Lung (tissue), 12 donors: ENCODE measurements around the gene PTGFRN. TPM values are rescaled to one million over a fixed set of nuclear protein-coding genes. Genes with fewer than 3 reads are reported as not detected.

ENCODE experiments used
- ATAC-seq: fragments of 200-7000 bp; cut with Tn5 transposase; one replicate; pipeline ENCODE4 v1.9.1; 2020; ENCODE audit warnings: moderate number of reproducible peaks; ENCODE audit not compliant: insufficient read depth, low FRiP score
- DNase-seq, 3 donors: peaks; one replicate each; pipeline ENCODE4 v3.0.0-alpha.2; 2013 to 2017
- H3K27ac ChIP-seq, 2 donors: one replicate each; pipeline ENCODE4 v1.5.1; 2013; ENCODE audit warnings: mild to moderate bottlenecking in 2 of 2, moderate library complexity in 2 of 2, control low read depth in 1 of 2, inconsistent platforms in 1 of 2, low read depth in 1 of 2, low read length in 1 of 2
- H3K27me3 ChIP-seq, 3 donors: one replicate each; pipeline ENCODE4 v1.5.1; 2013; ENCODE audit warnings: low read length in 2 of 3; ENCODE audit not compliant: control insufficient read depth in 3 of 3, insufficient read depth in 3 of 3
- H3K36me3 ChIP-seq, 4 donors: one replicate each; pipeline ENCODE4 v1.5.1; 2013; ENCODE audit warnings: low read length in 4 of 4, mild to moderate bottlenecking in 1 of 4, moderate library complexity in 1 of 4; ENCODE audit not compliant: control insufficient read depth in 4 of 4, insufficient read depth in 4 of 4
- H3K4me1 ChIP-seq, 5 donors: one replicate each; pipeline ENCODE4 v1.5.1; 2013; ENCODE audit warnings: low read length in 5 of 5, mild to moderate bottlenecking in 2 of 5, moderate library complexity in 1 of 5; ENCODE audit not compliant: control insufficient read depth in 5 of 5, insufficient read depth in 5 of 5
- H3K4me3 ChIP-seq: one replicate; pipeline ENCODE4 v1.5.1; 2013; ENCODE audit warnings: mild to moderate bottlenecking, control low read depth, moderate library complexity
- H3K9ac ChIP-seq, 2 donors: one replicate each; pipeline ENCODE4 v1.5.1; 2013; ENCODE audit warnings: low read length in 2 of 2, control low read depth in 1 of 2; ENCODE audit not compliant: insufficient read depth in 1 of 2
- H3K9me3 ChIP-seq, 4 donors: one replicate each; pipeline ENCODE4 v1.5.1; 2013; ENCODE audit warnings: low read length in 3 of 4, mild to moderate bottlenecking in 1 of 4, moderate library complexity in 1 of 4; ENCODE audit not compliant: control insufficient read depth in 4 of 4, insufficient read depth in 3 of 4
- WGBS, 2 donors: extraction: QIAGEN DNeasy Blood & Tissue Kit; methylation state at CpG; one replicate each; pipeline ENCODE4 v1.1.7; 2013; 5-methylcytosine and 5-hydroxymethylcytosine counted together
- polyA plus RNA-seq, 2 donors: library from polyadenylated mRNA; stranded (reverse); fragments of 200-250 nt; gene quantifications; one replicate each; pipeline ENCODE4 v1.2.1, GENCODE V29; 2013
- total RNA-seq, 2 donors: library from RNA; depleted of rRNA in 1 of 2; stranded (reverse); fragments of >200 nt in 1 of 2; gene quantifications; one replicate each; pipeline ENCODE4 v1.2.1, GENCODE V29; 2014 to 2021
- TF ChIP-seq, protein P1 (sequence below): IDR thresholded peaks from 2 replicates; pipeline ENCODE4 v1.5.1; 2012; ENCODE audit warnings: mild to moderate bottlenecking; ENCODE audit errors: control extremely low read depth, extremely low read depth
- donor health status: control.
- donor health status: control.
- donor health status: Bipolar disorder and iron deficiency.
- donor health status: healthy.
- donor health status: DM: yes; HTN: yes; CAD: no.

PTGFRN gene
- total and polyA plus RNA-seq, 4 donors: 8.0 to 51.7 (median 24.9) TPM

DNA sequence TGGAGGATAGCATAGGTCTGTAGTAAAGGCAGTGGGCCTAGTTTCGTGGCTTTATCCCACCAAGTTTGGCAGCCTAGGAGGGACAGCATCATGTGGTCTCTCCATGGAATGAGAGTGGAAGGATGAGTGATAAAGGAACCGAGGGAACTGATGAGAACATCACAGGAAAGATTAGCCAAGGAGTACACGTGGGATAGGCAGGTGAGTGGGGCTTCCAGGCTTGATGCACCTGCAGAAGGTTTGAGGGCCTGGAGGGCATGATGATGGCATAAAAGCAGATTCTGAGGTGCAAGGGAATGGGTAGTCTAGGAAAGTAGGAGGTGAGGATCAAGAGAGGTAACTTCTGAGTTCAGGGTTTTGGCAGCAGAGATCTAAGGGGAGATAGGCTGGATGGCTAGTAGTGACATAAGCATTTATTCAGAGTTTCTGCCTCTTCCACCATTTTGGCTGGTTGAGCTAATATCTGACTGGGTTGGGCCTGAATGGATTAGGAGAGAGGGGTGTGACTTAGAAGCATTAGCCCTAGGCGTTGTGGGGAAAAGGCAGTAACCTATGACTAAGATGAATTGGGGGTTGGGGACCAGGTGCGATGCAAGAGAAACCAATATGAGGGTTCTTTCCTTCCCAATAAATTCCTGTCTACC, 9.1 kb downstream of the PTGFRN start:
- H3K36me3 ChIP-seq: no peaks in the 10 kb centered on the region
- WGBS, 2 donors: 91 to 92% methylated on average over 5 of the region's 5 CpGs
- DNase-seq (no peak), ATAC-seq (no peak)
- no peak overlapping the region for H3K4me3 ChIP-seq
- no peak overlapping the region for H3K27ac ChIP-seq
- H3K4me1 ChIP-seq: peaks cover 0 to 20% (median 6%) of the 10 kb centered on the region in 5 donors
- no peaks in the 10 kb centered on the region for H3K27me3 ChIP-seq
- TF ChIP-seq, protein P1, sequence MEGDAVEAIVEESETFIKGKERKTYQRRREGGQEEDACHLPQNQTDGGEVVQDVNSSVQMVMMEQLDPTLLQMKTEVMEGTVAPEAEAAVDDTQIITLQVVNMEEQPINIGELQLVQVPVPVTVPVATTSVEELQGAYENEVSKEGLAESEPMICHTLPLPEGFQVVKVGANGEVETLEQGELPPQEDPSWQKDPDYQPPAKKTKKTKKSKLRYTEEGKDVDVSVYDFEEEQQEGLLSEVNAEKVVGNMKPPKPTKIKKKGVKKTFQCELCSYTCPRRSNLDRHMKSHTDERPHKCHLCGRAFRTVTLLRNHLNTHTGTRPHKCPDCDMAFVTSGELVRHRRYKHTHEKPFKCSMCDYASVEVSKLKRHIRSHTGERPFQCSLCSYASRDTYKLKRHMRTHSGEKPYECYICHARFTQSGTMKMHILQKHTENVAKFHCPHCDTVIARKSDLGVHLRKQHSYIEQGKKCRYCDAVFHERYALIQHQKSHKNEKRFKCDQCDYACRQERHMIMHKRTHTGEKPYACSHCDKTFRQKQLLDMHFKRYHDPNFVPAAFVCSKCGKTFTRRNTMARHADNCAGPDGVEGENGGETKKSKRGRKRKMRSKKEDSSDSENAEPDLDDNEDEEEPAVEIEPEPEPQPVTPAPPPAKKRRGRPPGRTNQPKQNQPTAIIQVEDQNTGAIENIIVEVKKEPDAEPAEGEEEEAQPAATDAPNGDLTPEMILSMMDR: no peak
- no peaks in the 10 kb centered on the region for H3K9me3 ChIP-seq
- H3K9ac ChIP-seq: no peak overlapping the region

DNA sequence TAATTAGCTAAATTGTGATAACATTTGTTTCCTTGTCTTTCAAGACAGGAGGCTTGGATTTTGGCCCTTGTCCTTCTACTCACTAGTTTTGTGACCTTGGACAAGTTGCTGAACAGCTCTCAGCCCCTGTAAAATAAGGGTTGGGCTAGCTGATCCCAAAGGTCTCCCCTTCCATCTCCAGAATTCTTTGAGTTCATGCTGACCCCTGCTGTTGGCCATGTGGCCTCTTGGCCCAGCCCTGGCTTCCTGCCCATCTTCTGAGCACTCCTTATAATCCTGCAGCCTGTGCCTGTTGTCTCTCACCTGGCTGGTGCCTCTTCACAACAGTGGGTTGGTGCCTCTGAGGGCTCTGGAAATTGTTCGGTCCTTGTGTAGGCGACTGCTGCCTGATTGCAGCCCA, 10.1 kb downstream of the PTGFRN start:
- DNase-seq (no peak), ATAC-seq (no peak)
- H3K27me3 ChIP-seq: no peaks in the 10 kb centered on the region
- H3K36me3 ChIP-seq: no peaks in the 10 kb centered on the region
- WGBS, 2 donors: 72 to 75% methylated on average over 2 of the region's 2 CpGs
- H3K4me3 ChIP-seq: no peak overlapping the region
- no peak overlapping the region for H3K27ac ChIP-seq
- no peaks in the 10 kb centered on the region for H3K9me3 ChIP-seq
- TF ChIP-seq, protein P1: no peak
- no peak overlapping the region for H3K9ac ChIP-seq
- peaks cover 0 to 20% (median 6%) of the 10 kb centered on the region in 5 donors for H3K4me1 ChIP-seq

DNA sequence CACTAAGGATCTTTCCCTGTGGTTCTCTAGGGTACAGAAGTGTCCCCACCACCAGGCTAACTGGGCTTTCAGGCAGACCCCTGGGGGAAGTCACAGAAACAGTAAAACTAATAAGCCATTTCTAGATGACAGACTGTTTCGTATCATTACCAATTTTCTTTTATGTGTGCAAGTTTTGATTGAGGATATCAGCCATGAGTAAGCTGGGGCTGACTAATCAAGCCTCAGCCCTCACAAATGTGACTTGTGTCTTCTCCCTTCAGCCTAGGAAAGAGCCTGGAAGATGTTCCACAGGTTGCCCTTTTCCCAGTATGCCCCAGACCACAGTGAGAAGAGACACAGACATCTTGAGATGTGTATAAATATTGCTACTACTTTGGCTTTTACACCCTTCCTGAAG, 10.5 kb downstream of the PTGFRN start:
- peaks cover 0 to 20% (median 6%) of the 10 kb centered on the region in 5 donors for H3K4me1 ChIP-seq
- ATAC-seq: no peak
- no peak for DNase-seq
- no peak overlapping the region for H3K4me3 ChIP-seq
- no peak overlapping the region for H3K9ac ChIP-seq
- no peak overlapping the region for H3K27ac ChIP-seq
- H3K9me3 ChIP-seq: no peaks in the 10 kb centered on the region
- no peaks in the 10 kb centered on the region for H3K36me3 ChIP-seq
- WGBS, 2 donors: 94 to 100% methylated on average over 1 of the region's 1 CpG
- H3K27me3 ChIP-seq: no peaks in the 10 kb centered on the region
- TF ChIP-seq, protein P1: no peak
